Measurements from ENCODE around the gene ABR.
A peak's percentile ranks its signal among the peaks of the same experiment; 100 is the strongest.
"Not testable (repeated sequence)": the region's sequence is repeated elsewhere in the genome, so short reads cannot be mapped to it uniquely, and the experiment has no call there.

ABR gene

DNA sequence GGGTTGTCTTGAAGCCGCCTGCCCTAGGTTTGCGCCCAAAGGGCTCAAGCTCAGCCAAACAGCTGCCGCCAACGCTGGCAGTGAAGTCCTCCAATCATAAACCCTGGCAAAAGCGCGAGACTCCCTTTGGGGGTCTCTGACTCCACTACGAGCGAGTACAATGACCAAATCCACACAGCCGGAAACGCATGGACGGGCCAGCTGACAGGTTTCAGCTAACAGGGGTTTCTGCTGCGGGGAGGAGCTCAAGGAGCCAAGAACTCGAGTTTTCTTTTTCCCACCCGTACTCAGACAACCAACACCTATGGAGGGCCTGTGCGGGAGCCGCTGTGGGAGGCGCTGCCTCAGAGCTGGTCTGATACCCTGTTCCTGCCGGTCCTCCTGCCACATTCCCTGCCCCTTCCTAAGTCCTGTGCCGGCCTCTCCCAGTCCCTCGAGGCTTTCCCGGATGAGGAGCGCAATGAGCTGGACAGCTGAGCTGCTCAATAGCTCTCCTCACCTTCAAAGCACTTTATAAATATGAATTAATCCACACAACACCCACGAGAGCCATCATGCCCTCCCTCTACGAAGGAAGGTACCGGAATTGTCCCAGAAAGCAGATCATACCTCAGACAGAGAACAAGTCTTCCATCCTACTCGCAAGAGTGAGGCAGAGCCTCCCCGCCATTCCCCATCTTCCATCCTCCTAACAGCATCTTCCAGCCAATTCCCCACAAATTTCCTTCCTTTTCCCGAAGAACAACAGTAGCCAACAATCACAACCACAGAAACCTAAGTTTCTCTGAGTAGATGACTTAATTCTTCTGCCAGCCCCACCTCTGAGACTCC, 6.1 kb downstream of the ABR start:
- no peak for DNase-seq (ENCODE audit: low spot score)

GRCh38 chr17:1171953-1172352, 7.8 kb downstream of the ABR start:
- no peak for DNase-seq (ENCODE audit: low spot score)

DNA sequence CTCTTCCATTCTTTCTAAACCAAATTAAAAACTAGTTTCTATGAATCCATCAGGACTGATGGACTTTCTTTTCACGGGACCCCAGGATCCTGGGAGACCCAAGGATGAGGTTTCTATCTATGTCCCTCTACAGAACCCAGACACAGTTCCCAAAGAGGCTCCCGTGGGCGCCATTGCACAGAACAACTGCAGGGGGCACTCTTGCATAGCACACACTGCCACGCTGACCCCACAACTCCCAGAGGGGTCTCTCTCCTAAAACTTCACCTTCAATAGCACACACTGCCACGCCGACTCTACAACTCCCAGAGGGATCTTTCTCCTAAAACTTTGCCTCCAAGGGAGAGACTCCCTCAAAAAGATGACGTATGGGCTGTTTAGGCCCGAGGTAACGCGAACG, 9.0 kb downstream of the ABR start:
- DNase-seq (ENCODE audit: low spot score) = no peak

GRCh38 chr17:1169929-1170312, 9.9 kb downstream of the ABR start:
- DNase-seq (ENCODE audit: low spot score) = no peak

DNA sequence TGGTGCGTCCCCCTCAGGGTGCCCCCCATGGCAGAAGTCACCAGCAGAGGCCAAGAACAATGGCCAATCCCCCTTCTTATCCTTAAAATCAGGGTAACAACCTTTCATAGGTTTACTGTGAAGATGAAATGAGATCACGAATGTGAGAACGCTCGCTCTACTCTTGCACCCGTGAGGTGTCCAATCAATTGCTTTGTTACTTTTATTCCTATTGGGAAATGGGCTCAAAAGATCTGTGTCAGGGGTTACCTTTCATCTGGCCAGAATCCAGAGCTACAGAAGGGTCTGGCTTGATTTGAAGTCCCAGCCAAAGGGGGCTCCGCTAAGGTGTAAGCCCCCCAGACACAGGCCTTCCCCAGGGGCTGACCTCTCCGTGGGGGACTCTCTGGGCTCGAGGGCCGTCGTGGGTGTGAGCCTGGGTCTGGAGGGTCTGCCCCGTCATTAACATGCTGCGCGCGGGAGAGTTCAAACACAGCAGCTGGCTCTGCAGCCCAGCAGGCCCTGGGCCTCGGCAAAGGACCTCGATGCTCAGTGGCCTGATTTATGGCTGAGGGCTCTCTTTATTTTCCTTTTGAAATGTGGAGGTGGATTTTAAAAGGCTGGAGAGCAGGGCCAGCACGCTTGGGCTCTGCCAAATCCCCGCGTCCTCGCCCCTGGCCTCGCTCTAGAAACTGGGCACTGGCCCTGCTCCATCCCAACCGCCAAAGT, 10.4 kb downstream of the ABR start:
- no peak for DNase-seq (ENCODE audit: low spot score)

- DNase-seq (ENCODE audit: low spot score) = no peak
These were observed 11.1 kb downstream of the ABR start for GRCh38 chr17:1168533-1169220.

GRCh38 chr17:1166276-1166675, 13.5 kb downstream of the ABR start:
- DNase-seq (ENCODE audit: low spot score) = no peak

- no peak for DNase-seq (ENCODE audit: low spot score)
These were observed 13.9 kb downstream of the ABR start for GRCh38 chr17:1165836-1166235.

DNA sequence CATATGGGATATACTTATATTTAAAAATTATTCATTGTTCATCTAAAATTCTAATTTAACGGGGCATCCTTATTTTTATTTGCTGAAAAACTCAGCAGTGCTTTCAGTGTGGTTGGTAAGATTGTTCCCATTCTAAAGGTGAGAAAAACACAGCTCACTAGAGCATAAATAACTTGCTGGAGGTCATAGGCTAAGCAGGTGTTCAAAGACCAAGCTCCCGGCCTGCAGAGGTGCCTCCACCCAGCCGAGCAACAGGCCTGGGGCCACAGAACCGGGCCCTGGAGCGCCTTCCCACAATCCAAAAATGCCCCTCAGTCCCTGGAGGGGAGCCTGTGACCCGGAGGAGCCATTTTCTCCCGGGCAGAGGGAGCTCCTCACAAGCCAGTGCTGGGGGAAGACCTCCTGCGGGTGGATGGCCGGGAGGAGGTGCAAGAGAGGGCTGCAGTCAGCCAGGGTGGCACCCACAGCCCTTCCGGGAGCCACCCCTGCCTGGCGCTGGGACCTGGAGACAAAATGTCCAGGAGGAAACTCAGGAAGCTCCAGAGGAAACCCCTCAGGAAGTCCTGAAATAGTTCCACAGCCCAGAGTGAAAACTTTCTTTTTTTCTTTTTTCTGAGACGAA, 14.7 kb downstream of the ABR start:
- DNase-seq (ENCODE audit: low spot score) = no peak

GRCh38 chr17:1162116-1162855, 17.5 kb downstream of the ABR start:
- no peak for DNase-seq (ENCODE audit: low spot score)

GRCh38 chr17:1160591-1161390, 19.0 kb downstream of the ABR start:
- DNase-seq (ENCODE audit: low spot score) = no peak

GRCh38 chr17:1159431-1160180, 20.2 kb downstream of the ABR start:
- DNase-seq (ENCODE audit: low spot score) = no peak

DNA sequence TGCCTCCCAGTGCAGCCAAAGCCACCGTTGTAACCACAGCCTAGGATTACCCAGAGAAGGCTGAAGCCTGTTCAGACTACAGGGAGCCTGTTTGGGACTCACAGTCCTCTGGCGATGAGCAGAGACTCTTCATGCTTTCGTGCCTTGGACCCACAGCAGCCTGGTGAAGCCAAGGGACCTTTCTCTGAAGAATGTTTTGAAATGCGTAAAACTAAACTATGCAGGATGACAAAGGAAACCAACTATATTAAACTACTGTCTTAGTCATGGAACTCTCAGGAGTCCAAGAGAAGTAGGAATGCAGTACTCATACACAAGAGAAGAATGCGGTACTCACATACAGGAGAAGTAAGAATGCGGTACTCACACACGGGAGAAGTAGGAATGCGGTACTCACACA, 20.9 kb downstream of the ABR start:
- DNase-seq (ENCODE audit: low spot score) = no peak

DNA sequence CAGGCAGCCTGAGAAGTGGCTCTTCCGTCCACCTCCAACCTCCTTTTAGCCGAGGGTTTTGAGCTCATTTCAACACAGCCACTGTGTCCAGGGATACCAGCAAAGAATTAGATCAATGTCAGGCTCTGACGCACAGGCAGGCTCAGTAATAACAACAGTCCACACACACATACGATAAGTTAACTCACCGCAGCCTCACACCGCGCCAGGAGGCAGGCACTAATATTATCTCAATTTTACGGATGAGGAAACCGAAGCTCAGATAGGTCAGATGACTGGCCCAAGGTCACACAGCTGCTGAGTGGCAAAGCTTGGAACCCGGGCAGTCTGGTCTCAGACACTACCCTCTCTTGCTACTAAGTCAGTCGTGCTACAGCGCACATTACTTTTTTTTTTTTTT, 22.9 kb downstream of the ABR start:
- no peak for DNase-seq (ENCODE audit: low spot score)

DNA sequence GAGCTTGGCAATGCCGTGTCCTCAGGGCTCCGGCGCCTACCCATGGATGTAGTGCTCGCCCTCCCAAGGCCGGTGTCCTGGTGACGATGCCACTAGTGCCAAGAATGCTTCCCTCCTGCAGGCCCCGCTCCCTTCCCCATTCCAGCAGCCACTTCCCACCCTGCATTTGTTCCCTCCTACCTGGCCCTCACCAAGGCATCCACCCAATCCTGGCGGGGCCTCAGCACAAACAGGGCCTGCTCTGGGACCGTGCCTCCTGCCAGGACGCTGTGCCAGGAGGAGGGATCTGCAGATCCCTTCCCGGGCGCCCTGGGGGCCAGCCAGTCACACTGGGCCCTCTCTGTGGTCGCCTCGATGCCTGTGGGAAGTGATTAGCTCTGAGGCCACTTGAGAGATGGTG, 25.1 kb downstream of the ABR start:
- DNase-seq (ENCODE audit: low spot score) = no peak

- DNase-seq (ENCODE audit: low spot score) = peak; percentile 67
These were observed 25.8 kb downstream of the ABR start for GRCh38 chr17:1153795-1154546.

DNA sequence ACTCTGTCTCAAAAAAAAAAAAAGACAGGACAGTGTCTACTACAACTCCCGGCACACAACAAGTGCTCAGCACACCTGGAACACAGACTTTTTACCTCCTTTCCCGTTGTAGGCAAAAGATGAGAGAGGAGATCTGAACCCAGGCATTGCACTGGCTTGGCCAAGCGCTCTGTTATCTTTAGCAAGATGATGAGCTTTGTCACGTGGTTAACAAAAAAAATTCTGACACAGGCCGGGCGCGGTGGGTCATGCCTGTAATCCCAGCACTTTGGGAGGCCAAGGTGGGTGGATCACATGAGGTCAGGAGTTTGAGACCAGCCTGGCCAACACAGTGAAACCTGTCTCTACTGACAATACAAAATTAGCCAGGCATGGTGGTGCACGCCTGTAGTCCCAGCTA, 27.2 kb downstream of the ABR start:
- DNase-seq (ENCODE audit: low spot score) = not testable (repeated sequence)

- DNase-seq (ENCODE audit: low spot score) = no peak
These were observed 28.7 kb downstream of the ABR start for GRCh38 chr17:1150863-1151600.

DNA sequence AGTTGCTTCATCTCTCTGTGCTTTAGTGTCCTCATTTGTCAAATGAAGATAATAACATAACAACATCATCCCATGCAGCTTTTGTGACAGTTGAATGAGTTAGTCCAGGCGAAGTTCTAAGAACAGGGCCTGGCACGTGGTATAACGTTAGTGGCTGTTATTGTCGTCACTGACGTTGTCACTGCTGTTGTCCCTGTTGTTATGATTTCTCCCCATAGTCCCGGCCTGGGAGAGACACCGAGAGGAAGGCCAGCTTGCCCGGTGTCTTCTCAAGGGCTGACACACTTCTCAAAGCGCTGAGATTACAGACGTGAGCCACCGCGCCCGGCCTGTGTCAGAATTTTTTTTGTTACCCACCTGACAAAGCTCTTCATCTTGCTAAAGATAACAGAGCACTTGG, 29.9 kb downstream of the ABR start:
- DNase-seq (ENCODE audit: low spot score) = no peak
